Testis (tissue), 2 donors: Measurements from ENCODE around the gene MFAP5.

ENCODE experiments used
- POLR2A ChIP-seq: fragments of 450-650 bp; IDR thresholded peaks from one replicate; pipeline ENCODE4 v1.6.1; 2017; ENCODE audit warnings: antibody characterized with exemption, mild to moderate bottlenecking, moderate library complexity
- TF ChIP-seq, protein P1 (sequence below), 3 experiments: fragments of 450-650 bp in 2 of 3; fragments of 200-600 bp in 1 of 3; sonication (generic) in 1 of 3; IDR thresholded peaks; one replicate each; pipeline ENCODE4 v1.5.1; 2016 to 2019; ENCODE audit warnings: antibody characterized with exemption in 3 of 3, mild to moderate bottlenecking in 2 of 3, moderate library complexity in 1 of 3

GRCh38 chr12:8612629-8613028 lies 50.0 kb downstream of the MFAP5 start, which contains the start of gene AICDA:
- TF ChIP-seq, protein P1, sequence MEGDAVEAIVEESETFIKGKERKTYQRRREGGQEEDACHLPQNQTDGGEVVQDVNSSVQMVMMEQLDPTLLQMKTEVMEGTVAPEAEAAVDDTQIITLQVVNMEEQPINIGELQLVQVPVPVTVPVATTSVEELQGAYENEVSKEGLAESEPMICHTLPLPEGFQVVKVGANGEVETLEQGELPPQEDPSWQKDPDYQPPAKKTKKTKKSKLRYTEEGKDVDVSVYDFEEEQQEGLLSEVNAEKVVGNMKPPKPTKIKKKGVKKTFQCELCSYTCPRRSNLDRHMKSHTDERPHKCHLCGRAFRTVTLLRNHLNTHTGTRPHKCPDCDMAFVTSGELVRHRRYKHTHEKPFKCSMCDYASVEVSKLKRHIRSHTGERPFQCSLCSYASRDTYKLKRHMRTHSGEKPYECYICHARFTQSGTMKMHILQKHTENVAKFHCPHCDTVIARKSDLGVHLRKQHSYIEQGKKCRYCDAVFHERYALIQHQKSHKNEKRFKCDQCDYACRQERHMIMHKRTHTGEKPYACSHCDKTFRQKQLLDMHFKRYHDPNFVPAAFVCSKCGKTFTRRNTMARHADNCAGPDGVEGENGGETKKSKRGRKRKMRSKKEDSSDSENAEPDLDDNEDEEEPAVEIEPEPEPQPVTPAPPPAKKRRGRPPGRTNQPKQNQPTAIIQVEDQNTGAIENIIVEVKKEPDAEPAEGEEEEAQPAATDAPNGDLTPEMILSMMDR (IDR thresholded peaks at IDR 0.05): no peak
- TF ChIP-seq POLR2A: no peak
